Renal cortex interstitium (tissue), 11 donors: ENCODE measurements around the gene ALDOB. TPM values are rescaled to one million over a fixed set of nuclear protein-coding genes. Genes with fewer than 3 reads are reported as not detected.

Experiments
- DNase-seq, 11 donors: peaks; one replicate each; pipeline ENCODE4 v3.0.0-alpha.2; 2013; ENCODE audit warnings: low read depth in 9 of 11, low spot score in 4 of 11; ENCODE audit errors: extremely low read depth in 1 of 11
- polyA plus RNA-seq, 3 donors: library from polyadenylated mRNA; unstranded; fragments of 120-200 nt; gene quantifications; one replicate each; pipeline ENCODE4 v1.2.1, GENCODE V29; 2013; ENCODE audit not compliant: insufficient read length in 3 of 3

The ALDOB gene
- polyA plus RNA-seq, 3 donors, result 730 to 816 (median 733) TPM

DNA sequence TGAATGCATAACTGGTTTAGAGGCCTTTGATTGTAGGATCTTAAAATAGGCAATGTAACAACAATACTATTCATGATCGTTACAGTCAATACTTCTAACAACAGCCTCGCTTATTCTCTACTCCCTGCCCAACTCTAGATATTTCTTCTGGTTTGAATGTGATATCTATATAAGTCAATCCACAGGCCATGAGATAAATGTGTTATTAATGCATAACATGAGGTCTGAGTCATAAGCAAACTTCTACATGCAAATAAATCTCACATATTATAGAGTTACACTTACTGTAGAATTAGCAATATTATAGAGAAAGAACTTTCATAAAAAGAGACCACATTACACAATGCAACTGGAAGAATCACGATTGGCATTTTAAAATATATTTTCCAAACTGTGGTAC, 2.9 kb upstream of the ALDOB start:
- DNase-seq, result no peak

- DNase-seq, result peak in 1 of 11 donors; percentile 28
These were observed 2.2 kb upstream of the ALDOB start for GRCh38 chr9:101437806-101438232.

- no peak for DNase-seq
These were observed 576 bp downstream of the ALDOB start for GRCh38 chr9:101434998-101435397.

GRCh38 chr9:101433229-101433628, 2.3 kb downstream of the ALDOB start:
- DNase-seq, result no peak

GRCh38 chr9:101432740-101433139, 2.8 kb downstream of the ALDOB start:
- no peak for DNase-seq

DNA sequence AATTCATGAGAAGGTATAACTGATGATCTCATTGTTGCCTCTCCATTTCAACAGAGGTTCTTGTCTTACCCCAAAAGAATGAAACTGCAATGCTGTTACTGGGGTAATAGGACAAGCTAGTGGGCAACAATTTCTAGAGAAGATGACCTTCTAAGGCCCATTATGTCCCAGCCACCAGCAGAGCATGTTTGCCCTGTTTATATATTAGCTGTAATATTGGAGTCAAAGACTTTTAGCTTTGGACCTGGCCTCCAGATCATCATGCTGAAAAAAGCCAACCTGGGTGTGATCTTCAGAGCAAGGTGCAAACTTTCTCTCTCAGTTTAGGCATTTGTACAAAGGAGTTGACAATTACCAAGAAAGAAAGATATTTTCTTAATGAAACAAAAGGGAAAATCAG, 3.4 kb downstream of the ALDOB start:
- DNase-seq, result no peak

- DNase-seq, result no peak
These were observed 5.8 kb downstream of the ALDOB start for GRCh38 chr9:101429736-101430135.

GRCh38 chr9:101428909-101429308, 6.7 kb downstream of the ALDOB start:
- no peak for DNase-seq

DNA sequence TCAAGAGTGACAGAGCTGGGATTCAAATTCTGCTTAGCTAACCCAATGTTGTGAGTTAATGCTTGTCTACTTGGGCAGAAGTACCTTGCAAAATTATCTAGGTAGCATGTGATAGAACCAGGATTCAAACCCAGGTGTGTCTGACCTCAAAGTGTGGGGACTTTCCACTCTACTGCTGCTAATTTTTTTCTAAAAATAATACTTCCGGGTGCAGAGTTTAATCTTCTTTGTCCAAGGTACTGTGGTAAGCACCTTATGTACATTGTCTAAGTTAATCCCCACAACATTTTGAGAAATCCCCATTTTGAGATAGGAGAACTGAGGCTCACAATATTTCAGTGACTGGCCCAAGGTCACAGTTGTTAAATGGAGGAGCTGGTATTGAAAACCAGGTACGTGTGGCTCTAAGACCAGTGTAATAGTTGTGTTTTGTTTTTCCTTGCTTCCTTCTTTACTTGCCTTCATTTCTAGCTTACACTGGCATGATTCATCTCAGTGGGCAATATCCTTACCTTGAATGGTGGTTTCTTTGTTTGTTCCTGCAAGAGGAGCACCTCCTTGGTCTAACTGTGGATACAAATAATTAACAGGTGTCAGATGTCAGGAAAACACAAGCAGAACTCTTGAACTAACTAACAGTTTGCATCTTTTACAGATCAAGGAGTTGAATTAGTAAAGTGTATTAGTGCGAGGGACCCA, 7.5 kb downstream of the ALDOB start:
- DNase-seq, result no peak

- DNase-seq, result no peak
These were observed 8.2 kb downstream of the ALDOB start for GRCh38 chr9:101427358-101427757.

DNA sequence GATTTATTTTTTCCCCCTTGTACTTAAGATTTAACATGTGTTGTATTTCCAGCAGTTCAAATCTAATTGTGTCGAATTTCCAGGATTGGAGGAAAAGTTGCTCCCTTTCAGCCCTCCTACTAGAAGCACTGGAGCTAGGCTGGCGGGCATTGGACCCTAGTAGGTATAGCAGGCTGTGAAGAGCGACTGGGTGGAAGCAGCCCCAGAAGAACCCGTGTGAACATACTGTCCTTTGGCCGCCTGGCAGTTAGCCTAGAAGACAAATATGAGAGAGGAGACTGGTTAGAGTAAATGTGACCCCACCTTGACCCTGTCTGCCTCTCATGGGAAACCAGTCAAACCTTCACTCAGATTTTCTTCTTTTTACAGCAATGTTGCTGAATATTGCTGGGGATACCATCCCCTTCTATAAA, 13.9 kb downstream of the ALDOB start:
- DNase-seq, result no peak

DNA sequence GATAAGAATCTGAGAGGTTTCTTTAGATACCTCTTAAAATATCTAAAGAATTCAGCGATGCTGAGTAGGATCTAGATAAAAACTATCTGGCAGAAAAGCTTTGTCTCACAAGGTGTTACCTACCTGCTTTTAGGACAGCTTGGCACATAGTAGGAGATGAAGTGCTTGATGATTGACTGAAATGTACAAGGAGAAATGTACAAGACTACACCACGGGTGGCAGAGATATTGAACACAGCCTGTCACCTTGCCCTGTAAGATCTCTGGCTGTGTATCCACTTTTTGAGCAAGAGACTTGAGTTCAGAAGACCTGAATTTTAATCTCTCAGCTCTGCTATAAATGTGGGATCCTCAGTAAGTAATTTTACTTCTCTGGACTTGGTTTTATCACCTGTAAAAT, 15.7 kb downstream of the ALDOB start:
- no peak for DNase-seq

DNA sequence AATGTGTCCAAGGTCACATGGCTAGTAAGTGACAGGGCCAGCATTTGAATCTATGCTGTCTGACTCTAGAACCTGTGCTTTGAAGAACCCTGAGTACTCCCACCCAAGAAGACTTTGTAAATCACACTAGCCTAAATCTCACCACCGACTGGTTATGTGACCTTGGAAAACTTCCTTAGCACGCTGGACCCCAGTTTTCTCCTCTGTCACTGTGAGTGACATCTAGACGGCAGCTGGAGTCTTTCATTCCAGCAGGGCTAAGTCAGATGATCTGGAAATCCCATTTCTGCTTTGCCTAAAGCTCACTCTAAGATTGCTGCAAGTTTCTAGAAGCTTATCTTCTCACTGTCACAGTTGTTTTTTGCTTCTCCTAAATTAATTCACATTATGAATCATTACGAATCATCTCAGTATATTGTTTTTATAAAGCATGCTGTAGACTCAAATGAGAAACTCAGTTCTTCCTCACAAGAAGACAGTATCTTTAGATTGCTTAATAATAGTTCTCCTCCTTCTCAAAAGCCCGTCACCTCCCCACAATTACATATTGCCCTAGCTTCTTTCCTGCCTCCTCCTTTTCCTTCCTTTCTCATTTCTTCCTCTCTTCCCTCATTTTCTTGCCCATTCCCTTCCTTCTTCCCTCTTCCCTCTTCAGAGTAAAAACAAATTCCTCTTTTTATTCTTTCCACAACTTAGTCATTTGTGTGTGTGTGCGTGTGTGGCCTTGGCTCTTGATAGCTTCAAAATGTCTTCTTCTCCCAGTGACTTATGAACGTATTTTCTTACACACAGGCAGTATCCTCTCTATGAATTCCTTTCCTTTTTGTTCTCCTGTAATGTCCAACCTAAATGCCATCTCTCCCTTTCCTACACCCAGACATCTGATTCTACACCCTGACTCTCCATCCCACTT, 16.8 kb downstream of the ALDOB start:
- DNase-seq, result no peak

DNA sequence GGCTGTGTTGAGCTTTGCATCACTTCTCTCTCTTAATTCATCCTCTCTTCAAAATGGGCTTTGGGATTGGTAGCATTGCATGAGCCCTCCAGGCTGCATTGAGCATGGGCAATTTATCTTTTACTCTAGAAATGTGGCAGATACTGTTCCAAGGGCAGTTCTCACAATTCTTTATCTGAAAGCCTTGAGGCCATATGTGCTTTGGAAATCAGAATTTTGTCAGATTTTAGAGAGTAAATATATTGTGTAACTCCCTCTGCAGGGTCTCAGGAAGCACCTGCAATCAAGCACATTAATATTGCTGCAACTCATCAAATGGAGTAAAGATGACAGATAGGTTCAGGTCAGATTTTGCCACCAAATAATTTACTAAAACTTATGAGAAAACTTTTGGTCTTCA, 17.6 kb downstream of the ALDOB start:
- no peak for DNase-seq

- DNase-seq, result no peak
These were observed 18.2 kb downstream of the ALDOB start for GRCh38 chr9:101417389-101417788.

DNA sequence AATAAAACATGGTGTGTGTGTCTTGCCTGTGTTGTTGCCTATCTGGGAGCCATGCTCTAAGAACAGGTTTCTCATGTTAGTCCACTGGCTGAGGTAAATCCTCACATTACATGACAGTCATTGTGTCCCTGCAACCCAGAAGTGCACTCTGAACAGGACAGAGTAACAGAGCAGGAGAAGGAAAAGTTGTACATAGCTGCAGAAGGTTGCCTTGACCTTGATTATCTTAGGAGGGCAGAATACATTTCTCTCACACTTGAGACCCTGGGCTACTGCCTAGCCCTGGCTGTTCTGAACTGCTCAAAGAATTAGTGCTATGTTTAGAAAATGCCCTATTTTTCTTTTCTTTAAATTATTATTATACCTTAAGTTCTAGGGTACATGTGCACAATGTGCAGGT, 20.0 kb downstream of the ALDOB start:
- no peak for DNase-seq

DNA sequence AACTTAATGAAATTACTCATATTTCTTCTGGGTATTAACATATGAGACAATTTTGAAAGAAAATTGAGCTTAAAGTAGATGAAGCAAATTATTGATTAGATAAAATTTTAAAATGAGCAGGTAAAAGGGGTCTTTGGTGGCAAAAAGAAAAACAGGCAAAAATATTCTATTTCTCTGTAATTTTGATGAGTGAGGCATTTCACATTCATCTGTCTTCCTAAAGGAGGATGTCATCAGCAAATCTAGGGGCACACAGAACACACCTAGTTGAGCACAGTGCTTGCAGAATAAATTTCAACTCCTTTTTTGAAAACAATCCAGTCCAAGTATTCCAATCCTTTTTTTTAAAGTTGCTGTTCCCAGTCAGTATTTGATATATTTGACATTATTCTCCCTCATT, 20.7 kb downstream of the ALDOB start:
- no peak for DNase-seq

DNA sequence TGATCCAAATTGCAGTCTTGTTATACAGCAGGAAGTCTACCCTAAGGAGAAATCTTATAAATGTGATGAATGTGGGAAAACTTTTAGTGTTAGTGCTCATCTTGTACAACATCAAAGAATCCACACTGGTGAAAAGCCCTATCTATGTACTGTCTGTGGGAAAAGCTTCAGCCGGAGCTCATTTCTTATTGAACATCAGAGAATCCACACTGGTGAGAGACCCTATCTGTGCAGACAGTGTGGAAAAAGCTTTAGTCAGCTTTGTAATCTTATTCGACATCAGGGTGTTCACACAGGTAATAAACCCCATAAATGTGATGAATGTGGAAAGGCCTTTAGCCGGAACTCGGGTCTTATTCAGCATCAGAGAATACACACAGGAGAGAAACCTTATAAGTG, 26.5 kb downstream of the ALDOB start:
- no peak for DNase-seq

DNA sequence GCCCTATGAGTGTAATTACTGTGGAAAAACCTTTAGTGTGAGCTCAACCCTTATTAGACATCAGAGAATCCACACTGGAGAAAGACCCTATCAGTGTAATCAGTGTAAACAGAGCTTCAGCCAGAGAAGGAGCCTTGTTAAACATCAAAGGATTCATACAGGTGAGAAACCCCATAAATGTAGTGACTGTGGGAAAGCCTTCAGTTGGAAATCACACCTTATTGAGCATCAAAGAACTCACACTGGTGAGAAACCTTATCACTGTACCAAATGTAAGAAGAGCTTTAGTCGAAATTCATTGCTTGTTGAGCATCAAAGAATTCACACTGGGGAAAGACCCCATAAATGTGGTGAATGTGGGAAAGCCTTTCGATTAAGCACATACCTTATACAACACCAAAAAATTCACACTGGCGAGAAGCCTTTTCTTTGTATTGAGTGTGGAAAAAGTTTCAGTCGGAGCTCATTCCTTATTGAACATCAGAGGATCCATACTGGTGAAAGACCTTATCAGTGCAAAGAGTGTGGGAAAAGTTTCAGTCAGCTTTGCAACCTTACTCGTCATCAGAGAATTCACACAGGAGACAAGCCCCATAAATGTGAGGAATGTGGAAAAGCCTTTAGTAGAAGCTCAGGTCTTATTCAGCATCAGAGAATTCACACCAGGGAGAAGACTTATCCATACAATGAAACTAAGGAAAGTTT, 27.0 kb downstream of the ALDOB start:
- no peak for DNase-seq
